MG63 (cell line): ENCODE measurements around the gene RNF111. TPM values are rescaled to one million over a fixed set of nuclear protein-coding genes. Genes with fewer than 3 reads are reported as not detected.

Source experiments
- DNase-seq: peaks from one replicate; pipeline ENCODE4 v3.0.0-alpha.2; 2020
- H3K27me3 ChIP-seq: fragments of 250-450 bp; sonication (Bioruptor Pico); 2 replicates; pipeline ENCODE4 v1.5.1; 2020; ENCODE audit warnings: mild to moderate bottlenecking, moderate library complexity
- H3K36me3 ChIP-seq: fragments of 250-450 bp; sonication (Bioruptor Pico); 2 replicates; pipeline ENCODE4 v1.5.1; 2020; ENCODE audit warnings: mild to moderate bottlenecking, moderate library complexity
- H3K4me3 ChIP-seq: fragments of 250-450 bp; sonication (Bioruptor Pico); 2 replicates; pipeline ENCODE4 v1.5.1; 2020; ENCODE audit warnings: mild to moderate bottlenecking, moderate library complexity
- H3K9me3 ChIP-seq: fragments of 250-450 bp; sonication (Bioruptor Pico); 2 replicates; pipeline ENCODE4 v1.5.1; 2020; ENCODE audit warnings: mild to moderate bottlenecking, moderate library complexity
- total RNA-seq: library from RNA; depleted of rRNA; stranded (reverse); fragments of >200 nt; shearing (Covaris generic); gene quantifications from 2 replicates; pipeline ENCODE4 v1.2.3, GENCODE V29; 2014; ENCODE audit warnings: low replicate concordance

The RNF111 gene
- total RNA-seq, 1 experiment from 2014 or later, result 16.0 TPM

GRCh38 chr15:59028387-59028955, 41.0 kb downstream of the RNF111 start:
- no peaks in the 10 kb centered on the region for H3K9me3 ChIP-seq
- H3K36me3 ChIP-seq, result peaks cover 36% of the 10 kb centered on the region
- DNase-seq, result no peak
- no peak overlapping the region for H3K4me3 ChIP-seq
- no peaks in the 10 kb centered on the region for H3K27me3 ChIP-seq

DNA sequence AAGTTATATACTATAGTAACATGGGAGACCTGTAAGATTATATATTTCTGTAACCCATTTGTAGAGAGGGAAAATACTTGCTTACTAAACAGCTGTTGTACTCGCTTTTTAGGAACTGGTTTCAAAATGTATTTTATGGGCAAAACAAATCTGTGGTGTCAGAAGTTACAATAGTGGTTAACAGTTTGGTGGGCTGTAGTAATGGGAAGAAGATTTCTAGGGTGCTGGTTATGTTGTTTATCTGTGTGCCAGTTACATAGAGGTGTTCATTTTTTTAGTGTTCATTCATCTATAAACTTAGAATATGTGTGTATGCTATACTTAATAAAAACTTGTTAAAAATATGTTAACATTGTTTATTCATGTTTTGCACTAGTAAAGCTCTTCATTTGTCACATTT, 42.1 kb downstream of the RNF111 start:
- no peaks in the 10 kb centered on the region for H3K9me3 ChIP-seq
- no peak overlapping the region for H3K4me3 ChIP-seq
- H3K27me3 ChIP-seq, result no peaks in the 10 kb centered on the region
- H3K36me3 ChIP-seq, result peaks cover 37% of the 10 kb centered on the region
- no peak for DNase-seq

DNA sequence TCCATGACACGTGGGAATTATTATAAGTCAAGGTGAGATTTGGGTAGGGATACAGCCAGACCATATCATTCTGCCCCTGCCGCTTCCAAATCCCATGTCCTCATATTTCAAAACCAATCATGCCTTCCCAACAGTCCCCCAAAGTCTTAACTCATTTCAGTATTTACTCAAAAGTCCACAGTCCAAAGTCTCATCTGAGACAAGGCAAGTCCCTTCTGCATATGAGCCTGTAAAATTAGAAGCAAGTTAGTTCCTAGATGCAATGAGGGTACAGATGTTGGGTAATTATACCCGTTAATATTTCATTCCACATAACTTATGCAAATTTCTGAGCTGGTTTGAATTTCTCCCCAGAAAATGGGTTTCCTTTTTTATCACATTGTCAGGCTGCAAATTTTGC, 47.7 kb downstream of the RNF111 start:
- H3K4me3 ChIP-seq, result no peak overlapping the region
- no peak for DNase-seq
- peaks cover 52% of the 10 kb centered on the region for H3K36me3 ChIP-seq
- H3K9me3 ChIP-seq, result no peaks in the 10 kb centered on the region
- H3K27me3 ChIP-seq, result no peaks in the 10 kb centered on the region

DNA sequence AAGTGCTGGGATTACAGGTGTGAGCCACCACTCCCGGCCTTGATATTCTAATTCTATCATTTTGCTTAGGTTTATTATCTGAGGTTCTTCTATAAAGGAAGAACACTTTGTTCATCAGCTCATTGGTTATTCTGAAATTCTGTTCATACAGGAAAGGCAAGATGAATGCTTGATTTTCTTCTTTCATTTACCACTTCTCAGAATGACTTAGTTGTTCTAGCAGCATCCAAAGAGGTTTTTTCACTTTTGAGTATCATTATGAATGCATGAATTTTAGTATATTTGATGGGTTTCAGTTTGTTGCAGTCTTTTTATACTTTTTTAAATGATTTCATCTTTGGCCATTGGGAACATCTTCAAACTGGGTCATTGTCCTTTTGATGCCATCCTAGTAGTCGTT, 51.8 kb downstream of the RNF111 start:
- H3K27me3 ChIP-seq, result no peaks in the 10 kb centered on the region
- no peaks in the 10 kb centered on the region for H3K9me3 ChIP-seq
- H3K36me3 ChIP-seq, result peaks cover 20% of the 10 kb centered on the region
- no peak overlapping the region for H3K4me3 ChIP-seq
- DNase-seq, result no peak

GRCh38 chr15:59042041-59042440, 54.6 kb downstream of the RNF111 start:
- Histone ChIP-seq H3K36me3 (peaks cover 11% of the 10 kb centered on the region), H3K4me3 (no peak overlapping the region), H3K9me3 (no peaks in the 10 kb centered on the region), H3K27me3 (no peaks in the 10 kb centered on the region)
- no peak for DNase-seq

DNA sequence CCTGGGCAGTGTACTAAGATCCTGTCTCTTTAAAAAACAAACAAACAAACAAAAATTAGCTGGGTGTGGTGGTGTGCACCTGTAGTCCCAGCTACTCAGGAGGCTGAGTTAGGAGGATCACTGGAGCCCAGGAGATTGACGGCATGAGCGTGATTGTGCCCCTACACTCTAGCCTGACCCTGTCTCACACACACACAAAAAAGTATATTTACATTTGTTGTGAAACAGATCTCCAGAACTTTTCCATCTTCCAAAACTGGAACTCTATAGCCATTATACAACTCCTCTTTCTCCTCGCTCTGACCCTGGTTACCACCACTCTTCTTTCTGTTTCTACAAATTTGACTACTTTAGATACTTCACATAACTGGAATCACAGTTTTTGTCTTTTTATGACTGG, 61.4 kb downstream of the RNF111 start:
- Histone ChIP-seq H3K4me3 (no peak overlapping the region), H3K36me3 (peaks cover 25% of the 10 kb centered on the region), H3K27me3 (no peaks in the 10 kb centered on the region), H3K9me3 (no peaks in the 10 kb centered on the region)
- DNase-seq, result no peak

DNA sequence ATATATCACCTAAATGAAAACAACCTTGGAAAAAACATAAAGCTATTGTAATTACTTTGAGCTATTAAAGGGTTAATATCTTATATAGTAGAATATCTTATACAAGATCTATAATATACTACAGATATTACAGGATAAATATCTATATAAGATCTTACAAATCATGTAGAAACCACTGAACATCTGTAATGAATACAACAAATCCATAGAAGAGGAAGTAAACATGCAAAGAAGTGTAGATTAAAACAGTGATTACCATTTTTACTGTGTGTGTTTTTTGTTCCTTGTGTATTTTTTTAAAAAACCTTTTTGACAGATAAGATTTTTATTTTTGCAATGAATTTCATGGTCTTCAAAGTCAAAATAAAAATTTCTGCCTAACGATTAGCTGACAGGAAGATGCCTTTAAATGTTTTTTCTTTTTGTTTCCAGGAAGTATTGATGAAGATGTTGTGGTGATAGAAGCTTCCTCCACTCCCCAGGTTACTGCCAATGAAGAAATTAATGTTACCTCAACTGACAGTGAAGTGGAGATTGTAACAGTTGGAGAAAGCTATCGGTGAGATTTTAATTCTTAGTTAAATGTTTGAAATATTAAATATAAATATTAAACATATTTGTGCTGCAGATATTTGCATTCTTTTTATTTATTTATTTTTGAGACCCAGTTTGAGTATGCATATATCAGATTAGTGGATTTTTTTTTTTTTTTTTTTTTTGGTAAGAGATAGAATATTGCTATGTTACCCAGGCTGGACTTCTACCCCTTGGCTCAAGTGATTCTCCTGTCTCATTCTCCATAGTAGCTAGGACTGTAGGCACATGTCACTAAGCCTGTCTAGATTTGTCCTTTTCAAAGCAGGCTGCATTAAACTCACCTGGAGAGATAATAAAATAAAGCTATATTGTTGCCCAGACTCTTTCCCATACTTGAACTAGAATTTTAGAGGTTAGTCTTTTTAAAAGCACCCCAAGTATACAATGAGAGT, 64.7 kb downstream of the RNF111 start:
- H3K36me3 ChIP-seq, result peaks cover 40% of the 10 kb centered on the region

DNA sequence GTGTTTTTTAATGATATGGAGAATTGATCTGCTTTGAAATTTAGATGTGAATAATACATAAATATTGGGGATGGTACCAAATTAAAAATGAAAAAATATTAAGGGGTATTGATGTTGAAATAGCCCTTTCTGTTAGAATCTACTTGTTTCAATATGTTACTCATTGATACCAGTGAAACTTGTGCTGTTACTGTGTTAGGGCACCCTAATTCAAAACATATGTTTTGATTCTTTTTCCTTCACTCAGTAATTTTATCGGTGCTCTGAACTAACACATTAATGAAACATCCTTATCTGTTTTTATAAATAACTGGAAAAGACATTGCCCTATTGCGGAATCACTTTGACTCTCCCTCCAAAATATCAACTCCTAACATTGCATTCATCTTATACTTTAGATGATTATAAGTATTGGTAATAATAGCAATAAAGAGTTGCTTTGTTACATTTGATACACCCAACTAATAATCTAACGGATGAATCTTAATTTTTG, 65.5 kb downstream of the RNF111 start:
- H3K27me3 ChIP-seq, result no peaks in the 10 kb centered on the region

More for the DNA sequence above, 64.7 kb downstream of the RNF111 start:
- no peak overlapping the region for H3K4me3 ChIP-seq
- no peaks in the 10 kb centered on the region for H3K27me3 ChIP-seq
- H3K9me3 ChIP-seq, result no peaks in the 10 kb centered on the region
- no peak for DNase-seq

GRCh38 chr15:59053482-59053881, 66.0 kb downstream of the RNF111 start:
- H3K4me3 ChIP-seq, result no peak overlapping the region
- no peaks in the 10 kb centered on the region for H3K9me3 ChIP-seq
- DNase-seq, result no peak
- peaks cover 41% of the 10 kb centered on the region for H3K36me3 ChIP-seq
- no peaks in the 10 kb centered on the region for H3K27me3 ChIP-seq

More for the DNA sequence above, 65.5 kb downstream of the RNF111 start:
- H3K36me3 ChIP-seq, result peaks cover 42% of the 10 kb centered on the region
- no peaks in the 10 kb centered on the region for H3K9me3 ChIP-seq
- no peak for DNase-seq
- no peak overlapping the region for H3K4me3 ChIP-seq

DNA sequence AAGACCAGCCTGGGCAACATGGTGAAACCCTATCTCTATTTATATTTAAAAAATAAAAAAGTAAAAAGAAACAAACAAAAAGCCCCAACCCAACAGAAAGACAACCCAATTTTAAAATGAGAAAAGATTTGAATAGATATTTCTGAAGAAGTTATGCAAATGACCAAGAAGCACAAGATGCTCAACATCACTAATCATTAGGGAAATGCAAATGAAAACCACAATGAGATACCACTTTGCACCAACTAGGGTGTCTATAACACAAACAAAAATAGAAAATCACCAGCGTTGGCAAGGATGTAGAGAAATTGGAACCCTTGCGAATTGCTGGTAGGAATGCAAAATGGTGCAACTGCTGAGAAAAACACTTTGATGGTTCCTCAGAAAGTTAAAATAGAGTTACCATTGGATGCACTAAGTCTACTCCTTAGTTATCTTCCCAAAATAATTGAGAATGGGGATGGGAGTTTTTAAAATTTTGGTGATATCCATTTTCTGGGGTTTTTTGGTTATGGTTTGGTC, 71.7 kb downstream of the RNF111 start:
- Histone ChIP-seq H3K4me3 (no peak overlapping the region), H3K36me3 (peaks cover 77% of the 10 kb centered on the region), H3K27me3 (no peaks in the 10 kb centered on the region), H3K9me3 (no peaks in the 10 kb centered on the region)
- no peak for DNase-seq

DNA sequence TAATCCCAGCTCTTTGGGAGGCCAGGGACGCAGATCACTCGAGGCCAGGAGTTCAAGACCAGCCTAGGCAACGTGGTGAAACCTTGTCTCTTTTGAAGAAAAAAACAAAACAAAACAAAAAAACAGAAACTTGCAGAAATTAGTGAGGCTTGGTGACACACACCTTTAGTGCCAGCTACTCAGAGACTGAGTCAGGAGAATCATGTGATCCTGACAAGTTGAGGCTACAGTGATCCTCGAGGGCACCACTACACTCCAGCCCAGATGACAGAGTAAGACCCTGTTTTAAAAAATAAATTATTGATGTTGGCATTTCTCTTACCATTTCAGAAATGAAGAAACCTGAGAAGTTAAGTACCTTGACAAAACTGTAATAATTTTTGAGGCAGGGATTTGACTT, 72.9 kb downstream of the RNF111 start:
- Histone ChIP-seq H3K27me3 (no peaks in the 10 kb centered on the region), H3K4me3 (no peak overlapping the region), H3K9me3 (no peaks in the 10 kb centered on the region), H3K36me3 (peaks cover 78% of the 10 kb centered on the region)
- DNase-seq, result no peak

GRCh38 chr15:59063042-59063441, 75.6 kb downstream of the RNF111 start:
- H3K9me3 ChIP-seq, result no peaks in the 10 kb centered on the region
- H3K4me3 ChIP-seq, result no peak overlapping the region
- peaks cover 83% of the 10 kb centered on the region for H3K36me3 ChIP-seq
- no peak for DNase-seq
- H3K27me3 ChIP-seq, result no peaks in the 10 kb centered on the region

GRCh38 chr15:59069430-59069829, 82.0 kb downstream of the RNF111 start:
- Histone ChIP-seq H3K27me3 (no peaks in the 10 kb centered on the region), H3K9me3 (peaks cover 5% of the 10 kb centered on the region), H3K4me3 (no peak overlapping the region), H3K36me3 (peaks cover 80% of the 10 kb centered on the region)
- no peak for DNase-seq

DNA sequence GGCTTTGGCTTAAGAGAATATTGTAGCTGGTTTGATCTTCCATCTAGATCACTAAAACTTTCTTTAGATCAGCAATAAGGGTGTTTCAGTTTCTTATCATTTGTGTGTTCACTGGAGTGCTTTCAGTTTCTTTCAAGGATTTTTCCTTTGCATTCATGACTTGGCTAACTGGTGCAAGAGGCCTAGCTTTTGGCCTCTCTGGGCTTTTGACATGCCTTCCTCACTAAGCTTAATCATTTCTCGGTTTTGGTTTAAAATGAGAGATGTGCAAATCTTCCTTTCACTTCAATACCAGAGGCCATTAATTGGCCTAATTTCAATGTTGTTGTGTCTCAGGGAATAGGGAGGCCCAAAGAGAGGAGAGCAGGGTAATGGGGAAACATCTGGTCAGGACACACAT, 87.1 kb downstream of the RNF111 start:
- Histone ChIP-seq H3K9me3 (peaks cover 5% of the 10 kb centered on the region), H3K27me3 (no peaks in the 10 kb centered on the region), H3K36me3 (peaks cover 65% of the 10 kb centered on the region), H3K4me3 (no peak overlapping the region)
- no peak for DNase-seq

DNA sequence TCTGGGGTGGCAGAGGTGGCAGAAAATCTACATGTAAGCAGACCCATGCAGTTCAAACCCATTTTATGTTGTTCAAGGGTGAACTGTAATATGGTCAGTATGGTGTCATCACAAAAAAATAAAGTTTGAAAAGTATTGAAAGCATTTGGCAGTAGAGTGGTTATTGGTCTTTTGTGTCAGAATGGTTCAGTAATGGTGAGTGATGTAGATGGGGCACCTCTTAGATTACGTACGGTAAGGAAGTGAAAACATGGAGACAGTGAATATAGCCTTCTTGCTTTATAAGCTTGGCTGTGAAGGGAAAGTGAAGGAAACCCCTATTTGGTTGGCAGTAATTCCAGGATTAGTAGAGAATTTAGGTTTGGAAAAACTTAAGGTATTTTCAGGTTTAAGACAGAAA, 100.3 kb downstream of the RNF111 start:
- DNase-seq, result no peak
- peaks cover 64% of the 10 kb centered on the region for H3K36me3 ChIP-seq
- no peak overlapping the region for H3K4me3 ChIP-seq
- no peaks in the 10 kb centered on the region for H3K27me3 ChIP-seq
- H3K9me3 ChIP-seq, result no peaks in the 10 kb centered on the region

DNA sequence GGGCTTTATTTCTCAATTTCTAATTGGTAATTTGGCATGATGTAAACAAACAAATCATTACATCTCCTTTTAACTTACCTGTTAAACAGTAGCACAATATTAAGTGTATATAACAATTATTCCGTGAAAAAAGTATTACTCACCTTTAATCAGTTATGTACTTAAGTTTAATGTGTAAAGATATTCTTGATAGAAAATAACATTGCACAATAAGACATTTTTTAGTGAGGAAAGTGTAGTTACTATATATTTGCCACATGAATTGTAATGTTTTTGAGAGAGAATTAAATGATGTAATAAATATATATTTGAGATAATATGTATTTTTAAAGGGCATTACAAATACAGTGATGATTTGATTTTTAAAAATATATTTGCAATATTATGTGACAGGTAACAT, 106.6 kb downstream of the RNF111 start:
- Histone ChIP-seq H3K4me3 (no peak overlapping the region), H3K9me3 (no peaks in the 10 kb centered on the region), H3K36me3 (peaks cover 67% of the 10 kb centered on the region), H3K27me3 (no peaks in the 10 kb centered on the region)
- no peak for DNase-seq

- Histone ChIP-seq H3K36me3 (peaks cover 52% of the 10 kb centered on the region), H3K27me3 (no peaks in the 10 kb centered on the region), H3K4me3 (no peak overlapping the region), H3K9me3 (no peaks in the 10 kb centered on the region)
- no peak for DNase-seq
Measured at GRCh38 chr15:59096429-59096828, 109.0 kb downstream of the RNF111 start.
